HepG2 (cell line): ENCODE measurements around the gene PPP1R9A. TPM values are rescaled to one million over a fixed set of nuclear protein-coding genes. Genes with fewer than 3 reads are reported as not detected.

Experiments used
- ATAC-seq: fragments of 200-7000 bp; cut with Tn5 transposase; 3 replicates; pipeline ENCODE4 v1.9.1; 2020; ENCODE audit warnings: mild to moderate bottlenecking, moderate library complexity
- BruUV-seq: library from RNA; stranded (reverse); fragments of 400-500 nt; replicated peaks from 2 replicates; lab custom pipeline; 2021; lab: Mats Ljungman, UMichigan
- CTCF ChIA-PET: fragments of 300-600 bp; formaldehyde crosslinking; extraction: SDS; loops from one replicate; lab custom pipeline; 2021; ENCODE audit warnings: low total read pairs, inconsistent platforms, low intra/inter-chr PET ratio; lab: Yijun Ruan, JAX
- POLR2A ChIA-PET: fragments of 350-600 bp; sonication (Branson Sonifier 250); formaldehyde crosslinking; loops from one replicate; lab custom pipeline; 2020; ENCODE audit warnings: antibody characterized with exemption, inconsistent platforms; lab: Yijun Ruan, JAX
- DNase-seq: peaks from one replicate; pipeline ENCODE4 v3.0.0-alpha.2; 2015; ENCODE audit warnings: low spot score
- FAIRE-seq: peaks from 3 replicates; lab custom pipeline; 2011; peaks lifted over from hg19 to GRCh38; lab: Jason Lieb, UNC
- H2AFZ ChIP-seq: one replicate; pipeline ENCODE4 v1.6.1; 2011; ENCODE audit warnings: low read length, inconsistent platforms
- H3K27ac ChIP-seq: fragments of 300-600 bp; 3 replicates; pipeline ENCODE4 v1.8.0; 2011; ENCODE audit warnings: mixed run types, mild to moderate bottlenecking, mixed read lengths, low read length, inconsistent platforms; ENCODE audit not compliant: insufficient read depth; ENCODE audit errors: extremely low read length
- H3K27me3 ChIP-seq, 2 experiments: fragments of 200-600 bp in 1 of 2; 2 replicates in 1 of 2; 3 replicates in 1 of 2; pipeline versions ENCODE4 v1.6.0 to v1.8.0; 2011; ENCODE audit warnings: low read length in 2 of 2, mild to moderate bottlenecking in 2 of 2, moderate library complexity in 2 of 2, inconsistent platforms in 1 of 2; ENCODE audit not compliant: insufficient read depth in 2 of 2, control insufficient read depth in 1 of 2
- H3K36me3 ChIP-seq, 2 experiments: fragments of 200-600 bp in 1 of 2; replicated peaks in 1 of 2; 2 replicates in 1 of 2; 3 replicates in 1 of 2; pipeline versions ENCODE4 v1.5.1 to v1.8.0; 2011; ENCODE audit warnings: low read length in 2 of 2, inconsistent platforms in 1 of 2; ENCODE audit not compliant: insufficient read depth in 2 of 2, control insufficient read depth in 1 of 2
- H3K4me1 ChIP-seq: 2 replicates; pipeline ENCODE4 v1.5.1; 2012; ENCODE audit warnings: low read length, inconsistent platforms; ENCODE audit not compliant: insufficient read depth
- H3K4me2 ChIP-seq: 2 replicates; pipeline ENCODE4 v1.6.0; 2011; ENCODE audit warnings: low read depth, low read length, inconsistent platforms
- H3K4me3 ChIP-seq, 3 experiments: fragments of 200-600 bp in 1 of 3; sonication (generic), shearing (Covaris generic) in 1 of 3; replicated peaks in 1 of 3; 2 replicates each; pipeline ENCODE4 v1.5.1; 2011 to 2016; ENCODE audit warnings: low read length in 3 of 3, inconsistent platforms in 2 of 3, low read depth in 2 of 3, mild to moderate bottlenecking in 2 of 3, control low read depth in 1 of 3, mixed read lengths in 1 of 3; ENCODE audit not compliant: insufficient read depth in 1 of 3
- H3K79me2 ChIP-seq: one replicate; pipeline ENCODE4 v1.6.1; 2011; ENCODE audit warnings: low read length, inconsistent platforms; ENCODE audit not compliant: insufficient read depth
- H3K9ac ChIP-seq: 2 replicates; pipeline ENCODE4 v1.6.0; 2011; ENCODE audit warnings: mild to moderate bottlenecking, low read depth, low read length, inconsistent platforms; ENCODE audit not compliant: insufficient read depth
- H3K9me3 ChIP-seq: 2 replicates; pipeline ENCODE4 v1.5.1; 2012; ENCODE audit warnings: mild to moderate bottlenecking, low read length
- H4K20me1 ChIP-seq: 2 replicates; pipeline ENCODE4 v1.6.0; 2011; ENCODE audit warnings: inconsistent platforms, mild to moderate bottlenecking, low read length, moderate library complexity; ENCODE audit not compliant: insufficient read depth
- CSRNP2 ChIP-seq: sonication (generic); formaldehyde crosslinking; conservative IDR thresholded peaks from 2 replicates; pipeline ENCODE4 v1.8.0; 2022; ENCODE audit warnings: low read depth, missing genetic modification reagents
- DNMT1 ChIP-seq: sonication (generic); formaldehyde crosslinking; IDR thresholded peaks from 2 replicates; pipeline ENCODE4 v1.5.1; 2020; ENCODE audit warnings: mild to moderate bottlenecking, missing genetic modification reagents
- FOXK2 ChIP-seq: fragments of 450-650 bp; IDR thresholded peaks from 2 replicates; pipeline ENCODE4 v1.6.1; 2016
- KDM3A ChIP-seq: IDR thresholded peaks from 2 replicates; pipeline ENCODE4 v1.6.1; 2018; ENCODE audit warnings: low read depth, missing compliant biosample characterization
- MED13 ChIP-seq: sonication (generic); formaldehyde crosslinking; IDR thresholded peaks from 2 replicates; pipeline ENCODE4 v1.5.0; 2020; ENCODE audit warnings: missing genetic modification reagents
- MTF1 ChIP-seq: sonication (generic); formaldehyde crosslinking; IDR thresholded peaks from 2 replicates; pipeline ENCODE4 v1.5.0; 2020; ENCODE audit warnings: missing genetic modification reagents
- PHF8 ChIP-seq: sonication (generic); formaldehyde crosslinking; IDR thresholded peaks from 2 replicates; pipeline ENCODE4 v1.5.0; 2020; ENCODE audit warnings: missing genetic modification reagents
- SMAD1 ChIP-seq: sonication (generic); formaldehyde crosslinking; IDR thresholded peaks from 2 replicates; pipeline ENCODE4 v1.4.0; 2020; ENCODE audit warnings: missing genetic modification reagents, low read depth, mild to moderate bottlenecking, borderline replicate concordance
- SP1 ChIP-seq, 2 experiments: fragments of 450-650 bp in 1 of 2; sonication (generic) in 1 of 2; formaldehyde crosslinking in 1 of 2; IDR thresholded peaks; 2 replicates each; pipeline versions ENCODE4 v1.4.0 to v1.6.1; 2016 to 2020; ENCODE audit warnings: missing genetic modification reagents in 1 of 2
- ZNF335 ChIP-seq: sonication (generic); formaldehyde crosslinking; IDR thresholded peaks from 2 replicates; pipeline ENCODE4 v1.4.0; 2020; ENCODE audit warnings: missing genetic modification reagents
- ZSCAN29 ChIP-seq: sonication (generic); formaldehyde crosslinking; conservative IDR thresholded peaks from 2 replicates; pipeline ENCODE4 v1.4.0; 2020; ENCODE audit warnings: mild to moderate bottlenecking, missing genetic modification reagents
- in situ Hi-C: cut with HindIII; loops from 2 replicates; pipeline ENCODE4 v1.10.0; 2017; ENCODE audit warnings: low pct_unique_long_range_greater_than_20kb; ENCODE audit not compliant: extremely low pct_ligation_motif_present
- intact Hi-C: fragments of 100-400 bp; cut with micrococcal nuclease; formaldehyde crosslinking; loops from one replicate; pipeline ENCODE4 v1.10.0; 2022; ENCODE audit not compliant: unreplicated experiment
- polyA plus RNA-seq, 8 experiments: library from polyadenylated mRNA; depleted of rRNA in 3 of 8; stranded (reverse) in 7 of 8; unstranded in 1 of 8; fragments of >200 nt; fragmentation: Illumina TruSeq in 4 of 8; extraction: Trizol in 4 of 8; gene quantifications; 2 replicates each; pipeline versions ENCODE4 v1.2.1 to v1.2.3, GENCODE V29; 2011 to 2016; ENCODE audit warnings: low read depth in 4 of 8, missing spikeins in 1 of 8, mixed read lengths in 1 of 8; ENCODE audit not compliant: insufficient read depth in 1 of 8
- total RNA-seq, 5 experiments: library from RNA; depleted of rRNA; stranded (reverse); fragments of >200 nt; fragmentation: Illumina TruSeq; extraction: Trizol; gene quantifications; 2 replicates each; pipeline ENCODE4 v1.2.3, GENCODE V29; 2016; ENCODE audit warnings: low read depth in 1 of 5

Gene PPP1R9A
- total and polyA plus RNA-seq, 2 of the 13 experiments (the other 11 are each of a cell fraction or from before 2014, with no cell fraction given) = 11.4 to 31.9 TPM

GRCh38 chr7:95244616-95245015 lies 337.2 kb downstream of the PPP1R9A start:
- H2AFZ ChIP-seq = no peak overlapping the region
- no peak for FAIRE-seq
- no peaks in the 10 kb centered on the region for H3K9me3 ChIP-seq
- no peak overlapping the region for H3K27ac ChIP-seq
- H3K9ac ChIP-seq = no peak overlapping the region
- intact Hi-C loops = loop anchor here (5.0 kb wide), 1 partner anchor 233 kb away; no protein-coding TSS in a partner anchor
- no peaks in the 10 kb centered on the region for H3K4me1 ChIP-seq
- H3K36me3 ChIP-seq = no peaks in the 10 kb centered on the region; a peak in 1 of 5 replicates
- no peaks in the 10 kb centered on the region for H3K79me2 ChIP-seq
- no peak for ATAC-seq
- BruUV-seq = no TSS peak
- H4K20me1 ChIP-seq = 0 out of 2 replicates have a peak, but pooled peaks cover 3% of the 10 kb centered on the region
- in situ Hi-C loops = loop anchor here (25.0 kb wide), 1 partner anchor 807 kb away; no protein-coding TSS in a partner anchor
- TF ChIP-seq SMAD1 = no peak
- no peak for TF ChIP-seq DNMT1 (CRISPR knock-in tag)
- no peak for TF ChIP-seq SP1 (IDR thresholded peaks at IDR 0.05)
- no peak for TF ChIP-seq SP1 (CRISPR knock-in tag; IDR thresholded peaks at IDR 0.05)
- TF ChIP-seq PHF8 (CRISPR knock-in tag) = no peak
- TF ChIP-seq KDM3A (CRISPR knock-in tag) = no peak
- no peak for TF ChIP-seq ZSCAN29 (CRISPR knock-in tag)
- no peak for TF ChIP-seq MTF1 (CRISPR knock-in tag)
- TF ChIP-seq ZNF335 (CRISPR knock-in tag) = no peak
- TF ChIP-seq CSRNP2 = no peak
- no peak for TF ChIP-seq MED13
- no peak for TF ChIP-seq FOXK2
- no peak overlapping the region for H3K4me2 ChIP-seq
- no peaks in the 10 kb centered on the region for H3K27me3 ChIP-seq
- no peak overlapping the region for H3K4me3 ChIP-seq
- DNase-seq = no peak
- POLR2A ChIA-PET = no interaction called here
- CTCF ChIA-PET = no interaction called here
